ENCODE measurements around the gene EIF3I. TPM values are rescaled to one million over a fixed set of nuclear protein-coding genes. Genes with fewer than 3 reads are reported as not detected.

Gene EIF3I
- total RNA-seq, 1 experiment from 2014 or later: 222 TPM

DNA sequence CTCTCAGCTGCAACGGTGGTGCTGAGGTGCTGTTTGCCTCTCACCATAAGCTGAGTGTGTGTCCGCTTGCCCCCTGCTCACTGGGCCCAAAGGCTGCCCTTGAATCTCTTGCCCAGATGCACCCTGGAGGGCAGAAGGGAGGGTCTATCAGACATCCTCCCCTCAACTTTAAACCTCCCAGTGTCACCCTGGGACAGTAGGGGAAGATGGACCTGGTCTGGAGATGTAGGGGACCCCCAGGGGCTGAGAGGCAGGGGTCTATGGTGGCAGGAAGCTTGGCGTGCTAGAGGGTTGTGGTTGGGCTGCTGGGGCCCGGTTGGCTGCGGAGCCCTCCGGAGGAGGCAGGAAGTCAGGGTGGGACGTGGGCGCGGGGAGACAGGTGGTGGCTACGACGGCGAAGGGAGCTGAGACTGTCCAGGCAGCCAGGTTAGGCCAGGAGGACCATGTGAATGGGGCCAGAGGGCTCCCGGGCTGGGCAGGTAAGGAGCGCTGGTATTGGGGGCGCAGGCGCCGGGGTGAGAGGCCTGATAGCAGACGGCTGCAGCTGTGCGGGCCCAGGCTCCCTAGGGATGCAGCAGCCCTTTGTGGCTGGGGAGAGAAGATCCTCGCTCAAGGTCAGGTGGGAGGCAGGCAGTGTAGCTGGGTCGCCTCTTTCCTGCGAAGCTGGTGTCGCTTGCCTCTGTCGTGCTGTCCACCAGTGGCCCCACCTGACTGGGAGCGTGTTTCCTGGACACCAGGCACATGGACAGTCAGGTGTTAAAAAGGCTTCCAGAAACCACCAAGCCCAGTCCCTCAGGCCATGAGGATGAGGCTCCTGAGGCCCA lies 28.9 kb downstream of the EIF3I start, which contains the start of gene LCK:
Gene LCK (plus strand): TSS at position 373 of the 824 bp plus-strand sequence. CDS start 23,065 bp downstream, outside the sequence.
- Mint-ChIP-seq H3K36me3 (ENCODE audit: insufficient read depth in 1 of 3, low read depth in 3 of 3) (no peaks in the 10 kb centered on the region), H3K27ac (peak within 1 kb of the TSS; percentile 53 to 93 (median 64); a peak in 6 of 7 replicates), H3K27me3 (ENCODE audit: low read depth) (peaks cover 2% of the 10 kb centered on the region; the same call in 1 of the 2 replicates), H3K4me1 (peaks cover 26 to 32% of the 10 kb centered on the region in 2 experiments), H3K9me3 (no peaks in the 10 kb centered on the region; a peak in 1 of 5 replicates), H3K4me3 (peak within 1 kb of the TSS in 1 of 2 experiments; percentile 21; a peak in 1 of 5 replicates)
- no peak within 1 kb of the TSS for H2BK120ac ChIP-seq (ENCODE audit: low read depth, low read length, poor library complexity, severe bottlenecking)
- no peak within 1 kb of the TSS for H3K23ac ChIP-seq (ENCODE audit: insufficient read length, low read depth, low read length)
- no peak within 1 kb of the TSS for H2BK20ac ChIP-seq (ENCODE audit: low read depth, low read length, poor library complexity, severe bottlenecking)
- no peak within 1 kb of the TSS for H2AK5ac ChIP-seq (ENCODE audit: insufficient read length, low read length)
- H3K27ac ChIP-seq (ENCODE audit: insufficient read length, low read depth, low read length): no peak within 1 kb of the TSS
- no peak within 1 kb of the TSS for H4K91ac ChIP-seq (ENCODE audit: insufficient read length, low read depth, low read length)
- TF ChIP-seq, protein P1, sequence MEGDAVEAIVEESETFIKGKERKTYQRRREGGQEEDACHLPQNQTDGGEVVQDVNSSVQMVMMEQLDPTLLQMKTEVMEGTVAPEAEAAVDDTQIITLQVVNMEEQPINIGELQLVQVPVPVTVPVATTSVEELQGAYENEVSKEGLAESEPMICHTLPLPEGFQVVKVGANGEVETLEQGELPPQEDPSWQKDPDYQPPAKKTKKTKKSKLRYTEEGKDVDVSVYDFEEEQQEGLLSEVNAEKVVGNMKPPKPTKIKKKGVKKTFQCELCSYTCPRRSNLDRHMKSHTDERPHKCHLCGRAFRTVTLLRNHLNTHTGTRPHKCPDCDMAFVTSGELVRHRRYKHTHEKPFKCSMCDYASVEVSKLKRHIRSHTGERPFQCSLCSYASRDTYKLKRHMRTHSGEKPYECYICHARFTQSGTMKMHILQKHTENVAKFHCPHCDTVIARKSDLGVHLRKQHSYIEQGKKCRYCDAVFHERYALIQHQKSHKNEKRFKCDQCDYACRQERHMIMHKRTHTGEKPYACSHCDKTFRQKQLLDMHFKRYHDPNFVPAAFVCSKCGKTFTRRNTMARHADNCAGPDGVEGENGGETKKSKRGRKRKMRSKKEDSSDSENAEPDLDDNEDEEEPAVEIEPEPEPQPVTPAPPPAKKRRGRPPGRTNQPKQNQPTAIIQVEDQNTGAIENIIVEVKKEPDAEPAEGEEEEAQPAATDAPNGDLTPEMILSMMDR (conservative IDR thresholded peaks at IDR 0.05): no peak
- no peak within 1 kb of the TSS for H3K9ac ChIP-seq (ENCODE audit: extremely low read depth, insufficient read length, low read length)
- no peak within 1 kb of the TSS for H2AFZ ChIP-seq (ENCODE audit: low read length)
- H3T11ph ChIP-seq (ENCODE audit: low read length): no peak within 1 kb of the TSS
- H3K18ac ChIP-seq (ENCODE audit: insufficient read length, low read depth, low read length): peak within 1 kb of the TSS; percentile 47
- H3K23me2 ChIP-seq (ENCODE audit: insufficient read length, low read depth, low read length, poor library complexity, severe bottlenecking): no peaks in the 10 kb centered on the region
- H4K5ac ChIP-seq (ENCODE audit: insufficient read length, low read depth, low read length): no peak within 1 kb of the TSS
- H3K79me1 ChIP-seq (ENCODE audit: insufficient read depth, low read depth, low read length, poor library complexity, severe bottlenecking): no peaks in the 10 kb centered on the region
- no peak within 1 kb of the TSS for H3K4ac ChIP-seq (ENCODE audit: low read depth, low read length)
- no peak within 1 kb of the TSS for H2BK15ac ChIP-seq (ENCODE audit: low read depth, low read length)
- no peaks in the 10 kb centered on the region for H3K79me2 ChIP-seq (ENCODE audit: insufficient read depth, low read length)
- H3K4me2 ChIP-seq (ENCODE audit: insufficient read depth, insufficient read length, low read length): no peak within 1 kb of the TSS
- H3K14ac ChIP-seq (ENCODE audit: insufficient read depth, low read length): peak within 1 kb of the TSS; percentile 8; the same call in 1 of the 2 replicates
- DNase-seq: peak; percentile 51
- no peak within 1 kb of the TSS for H2BK12ac ChIP-seq (ENCODE audit: insufficient read length, low read depth, low read length)
- H4K20me1 ChIP-seq (ENCODE audit: control insufficient read depth, insufficient read depth, insufficient read length): no peaks in the 10 kb centered on the region
- no peak within 1 kb of the TSS for H3K56ac ChIP-seq (ENCODE audit: insufficient read length, low read depth, low read length)
- H3K4me1 ChIP-seq (ENCODE audit: insufficient read depth, low read length): peaks cover 7% of the 10 kb centered on the region; the same call in 1 of the 2 replicates
- H3K9me3 ChIP-seq (ENCODE audit: control insufficient read depth, low read depth, low read length): no peaks in the 10 kb centered on the region
- WGBS (ENCODE audit: extremely low coverage, insufficient read length, low lambda C conversion rate): no CpG with 5 or more reads among the region's 25 CpGs
- H2BK5ac ChIP-seq (ENCODE audit: insufficient read length, low read length): no peak within 1 kb of the TSS
- H3K27me3 ChIP-seq (ENCODE audit: insufficient read depth, low read length): no peaks in the 10 kb centered on the region; the same call in 1 of the 2 replicates
- H4K8ac ChIP-seq (replicated peaks; ENCODE audit: insufficient read length, low read depth, low read length): no peak within 1 kb of the TSS

Data from H9 (cell line).